Kasumi-1 (cell line): ENCODE measurements around the gene SLC6A6.

Source experiments
- DNase-seq, 2 experiments: peaks; one replicate each; lab custom pipeline; 2025; lab: John Stamatoyannopoulos, UW

The SLC6A6 gene

GRCh38 chr3:14454639-14455310 lies 52.4 kb downstream of the SLC6A6 start:
- no peak for DNase-seq

- DNase-seq, result no peak
Observed at GRCh38 chr3:14455571-14456317, 53.3 kb downstream of the SLC6A6 start.

- no peak for DNase-seq
Observed at GRCh38 chr3:14456794-14457193, 54.4 kb downstream of the SLC6A6 start.

GRCh38 chr3:14457481-14457880 lies 55.1 kb downstream of the SLC6A6 start:
- no peak for DNase-seq

- no peak for DNase-seq
Observed at GRCh38 chr3:14457999-14458398, 55.6 kb downstream of the SLC6A6 start.

- DNase-seq, result no peak
Observed at GRCh38 chr3:14458434-14459275, 56.2 kb downstream of the SLC6A6 start.

- DNase-seq, result no peak
Observed at GRCh38 chr3:14459384-14459783, 57.0 kb downstream of the SLC6A6 start.

GRCh38 chr3:14459787-14460186 lies 57.4 kb downstream of the SLC6A6 start:
- DNase-seq, result no peak

GRCh38 chr3:14460342-14461005 lies 58.1 kb downstream of the SLC6A6 start:
- DNase-seq, result no peak

GRCh38 chr3:14461006-14461747 lies 58.8 kb downstream of the SLC6A6 start:
- no peak for DNase-seq

GRCh38 chr3:14461748-14462324 lies 59.4 kb downstream of the SLC6A6 start:
- peak; percentile 39 to 40 for DNase-seq

GRCh38 chr3:14462738-14463137 lies 60.3 kb downstream of the SLC6A6 start:
- no peak for DNase-seq

GRCh38 chr3:14463330-14464140 lies 61.1 kb downstream of the SLC6A6 start:
- no peak for DNase-seq

GRCh38 chr3:14464141-14464465 lies 61.7 kb downstream of the SLC6A6 start:
- DNase-seq, result no peak

GRCh38 chr3:14464521-14464920 lies 62.1 kb downstream of the SLC6A6 start:
- DNase-seq, result no peak

GRCh38 chr3:14465425-14465824 lies 63.0 kb downstream of the SLC6A6 start:
- no peak for DNase-seq

GRCh38 chr3:14466179-14466903 lies 63.9 kb downstream of the SLC6A6 start:
- no peak for DNase-seq

- peak; percentile 28 to 45 for DNase-seq
Observed at GRCh38 chr3:14467814-14468620, 65.6 kb downstream of the SLC6A6 start.

GRCh38 chr3:14468621-14468981 lies 66.2 kb downstream of the SLC6A6 start:
- no peak for DNase-seq
